ENCODE results near the gene CEP128.

DNA sequence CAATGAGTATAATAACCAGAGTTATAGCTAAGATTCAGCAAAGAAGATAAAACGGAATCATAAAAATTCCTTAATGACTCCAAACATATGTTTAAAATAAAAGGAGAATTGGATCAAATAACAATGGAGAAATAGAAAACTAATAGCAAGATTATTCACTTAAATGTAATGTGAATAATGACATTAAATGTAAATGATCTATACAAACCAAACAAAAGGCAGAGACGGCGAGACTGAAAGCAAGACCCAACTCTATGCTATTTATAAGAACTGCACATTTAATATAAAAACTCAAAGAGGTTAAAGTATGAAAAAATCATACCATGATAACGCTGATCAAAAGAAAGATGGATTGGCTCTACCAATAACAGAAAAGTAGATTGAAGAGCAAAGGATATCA is 10.0 kb upstream of the CEP128 start:
- TF ChIP-seq, protein P1, sequence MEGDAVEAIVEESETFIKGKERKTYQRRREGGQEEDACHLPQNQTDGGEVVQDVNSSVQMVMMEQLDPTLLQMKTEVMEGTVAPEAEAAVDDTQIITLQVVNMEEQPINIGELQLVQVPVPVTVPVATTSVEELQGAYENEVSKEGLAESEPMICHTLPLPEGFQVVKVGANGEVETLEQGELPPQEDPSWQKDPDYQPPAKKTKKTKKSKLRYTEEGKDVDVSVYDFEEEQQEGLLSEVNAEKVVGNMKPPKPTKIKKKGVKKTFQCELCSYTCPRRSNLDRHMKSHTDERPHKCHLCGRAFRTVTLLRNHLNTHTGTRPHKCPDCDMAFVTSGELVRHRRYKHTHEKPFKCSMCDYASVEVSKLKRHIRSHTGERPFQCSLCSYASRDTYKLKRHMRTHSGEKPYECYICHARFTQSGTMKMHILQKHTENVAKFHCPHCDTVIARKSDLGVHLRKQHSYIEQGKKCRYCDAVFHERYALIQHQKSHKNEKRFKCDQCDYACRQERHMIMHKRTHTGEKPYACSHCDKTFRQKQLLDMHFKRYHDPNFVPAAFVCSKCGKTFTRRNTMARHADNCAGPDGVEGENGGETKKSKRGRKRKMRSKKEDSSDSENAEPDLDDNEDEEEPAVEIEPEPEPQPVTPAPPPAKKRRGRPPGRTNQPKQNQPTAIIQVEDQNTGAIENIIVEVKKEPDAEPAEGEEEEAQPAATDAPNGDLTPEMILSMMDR (conservative IDR thresholded peaks at IDR 0.05), result no peak
- TF ChIP-seq EZH2 (IDR thresholded peaks at IDR 0.05; ENCODE audit: low read depth), result no peak

Data from PC-9 (cell line).